ENCODE measurements around the gene AXDND1. TPM values are rescaled to one million over a fixed set of nuclear protein-coding genes. Genes with fewer than 3 reads are reported as not detected.
A peak's percentile ranks its signal among the peaks of the same experiment; 100 is the strongest.

The AXDND1 gene
- total RNA-seq, 1 donor from 2014 or later: 0.34 TPM

DNA sequence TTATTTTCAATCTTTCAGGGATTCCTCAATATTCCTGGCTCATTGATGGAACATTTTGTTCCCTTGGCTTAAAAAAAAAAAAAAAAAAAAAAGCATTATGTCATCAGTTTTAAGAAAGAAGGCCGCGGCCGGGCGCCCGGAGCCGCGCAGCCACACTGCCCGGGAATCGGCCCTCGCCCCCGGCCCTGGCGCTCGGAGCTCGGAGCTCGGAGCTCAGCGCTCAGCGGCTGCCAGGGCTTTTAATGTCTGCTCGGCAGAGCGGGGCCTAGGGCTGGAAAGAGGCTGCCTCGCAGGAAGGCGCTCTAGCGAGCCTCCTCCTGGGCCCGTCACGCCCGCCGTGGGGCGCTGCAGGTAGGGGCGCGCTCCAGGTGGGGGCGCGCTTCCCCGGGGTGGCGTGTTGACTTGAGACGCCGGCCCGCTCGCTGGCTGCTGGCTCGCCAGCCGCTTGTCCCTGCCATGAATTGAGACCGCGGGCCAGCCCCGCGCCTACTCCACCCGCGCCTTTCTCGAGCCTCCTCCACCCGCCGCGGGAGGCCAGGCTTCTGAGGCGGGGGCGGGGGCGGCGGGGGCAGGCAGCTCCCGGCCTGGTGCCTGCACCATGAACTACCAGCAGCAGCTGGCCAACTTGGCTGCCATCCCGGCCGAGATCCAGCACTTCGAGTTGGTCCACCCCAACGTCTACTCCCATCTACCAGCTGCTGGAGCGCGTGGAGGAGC, 220.5 kb downstream of the AXDND1 start:
- DNase-seq: peak; percentile 38

DNA sequence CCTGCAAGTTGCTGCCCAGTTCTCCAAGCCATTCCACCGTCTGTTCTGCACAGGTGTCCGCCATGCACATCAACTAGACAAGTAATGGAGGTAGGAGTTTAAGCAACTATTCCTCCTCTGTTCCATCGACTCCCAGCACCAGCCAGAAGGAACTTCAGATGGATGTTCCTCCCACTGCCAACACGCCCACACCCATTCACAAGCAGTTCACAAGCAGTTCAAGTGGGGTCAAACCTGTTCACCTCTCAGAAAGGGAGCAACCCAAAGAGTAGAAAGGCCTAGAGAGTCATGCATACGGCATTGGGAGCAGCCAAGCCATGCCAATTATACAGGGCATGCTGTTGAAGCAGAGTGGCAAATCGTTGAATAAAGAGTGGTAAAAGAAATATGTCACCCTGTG, 221.6 kb downstream of the AXDND1 start:
- DNase-seq: no peak

DNA sequence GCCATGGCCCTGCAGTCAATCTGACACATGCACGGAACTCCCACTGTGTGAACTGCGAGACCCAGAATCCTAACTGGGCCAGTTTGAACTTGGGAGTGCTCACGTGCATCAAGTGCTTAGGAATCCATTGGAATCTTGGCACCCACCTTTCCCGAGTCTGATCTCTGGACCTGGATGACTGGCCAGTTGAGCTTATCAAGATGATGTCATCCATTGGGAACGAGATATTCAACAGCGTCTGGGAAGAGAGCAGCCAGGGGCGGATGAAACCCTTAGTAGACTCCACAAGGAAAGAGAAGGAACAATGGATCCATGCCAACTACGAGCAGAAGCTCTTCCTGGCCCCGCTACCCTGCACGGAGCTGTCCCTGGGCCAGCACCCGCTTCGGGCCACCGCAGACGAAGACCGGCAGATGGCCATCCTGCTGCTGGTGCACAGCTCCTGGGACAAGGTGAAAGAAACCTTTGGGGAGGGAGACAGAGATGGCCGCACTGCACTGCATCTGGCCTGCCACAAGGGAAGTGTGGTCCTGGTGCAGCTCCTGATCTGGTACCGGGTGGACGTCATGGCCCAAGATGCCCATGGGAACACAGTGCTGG, 222.8 kb downstream of the AXDND1 start:
- no peak for DNase-seq

GRCh38 chr1:179589509-179589908, 223.7 kb downstream of the AXDND1 start:
- DNase-seq: no peak

GRCh38 chr1:179590671-179591070, 224.9 kb downstream of the AXDND1 start:
- no peak for DNase-seq

DNA sequence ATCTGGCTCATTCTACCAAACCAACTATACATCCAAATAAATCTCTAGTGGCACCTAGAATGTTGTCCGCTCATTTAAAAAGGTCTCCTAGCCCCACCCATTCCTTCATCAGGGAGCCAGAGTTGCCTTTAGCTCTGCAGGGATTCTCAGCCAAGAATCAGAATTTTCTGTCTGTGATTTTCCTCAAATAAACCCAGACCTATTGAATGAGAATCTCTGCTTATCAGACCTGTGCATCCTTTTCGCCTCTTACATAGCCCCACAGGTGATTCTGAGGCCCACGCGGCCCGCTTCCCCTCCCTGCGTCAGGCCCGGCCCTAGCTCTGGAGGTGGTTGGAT, 225.5 kb downstream of the AXDND1 start:
- DNase-seq: no peak

DNA sequence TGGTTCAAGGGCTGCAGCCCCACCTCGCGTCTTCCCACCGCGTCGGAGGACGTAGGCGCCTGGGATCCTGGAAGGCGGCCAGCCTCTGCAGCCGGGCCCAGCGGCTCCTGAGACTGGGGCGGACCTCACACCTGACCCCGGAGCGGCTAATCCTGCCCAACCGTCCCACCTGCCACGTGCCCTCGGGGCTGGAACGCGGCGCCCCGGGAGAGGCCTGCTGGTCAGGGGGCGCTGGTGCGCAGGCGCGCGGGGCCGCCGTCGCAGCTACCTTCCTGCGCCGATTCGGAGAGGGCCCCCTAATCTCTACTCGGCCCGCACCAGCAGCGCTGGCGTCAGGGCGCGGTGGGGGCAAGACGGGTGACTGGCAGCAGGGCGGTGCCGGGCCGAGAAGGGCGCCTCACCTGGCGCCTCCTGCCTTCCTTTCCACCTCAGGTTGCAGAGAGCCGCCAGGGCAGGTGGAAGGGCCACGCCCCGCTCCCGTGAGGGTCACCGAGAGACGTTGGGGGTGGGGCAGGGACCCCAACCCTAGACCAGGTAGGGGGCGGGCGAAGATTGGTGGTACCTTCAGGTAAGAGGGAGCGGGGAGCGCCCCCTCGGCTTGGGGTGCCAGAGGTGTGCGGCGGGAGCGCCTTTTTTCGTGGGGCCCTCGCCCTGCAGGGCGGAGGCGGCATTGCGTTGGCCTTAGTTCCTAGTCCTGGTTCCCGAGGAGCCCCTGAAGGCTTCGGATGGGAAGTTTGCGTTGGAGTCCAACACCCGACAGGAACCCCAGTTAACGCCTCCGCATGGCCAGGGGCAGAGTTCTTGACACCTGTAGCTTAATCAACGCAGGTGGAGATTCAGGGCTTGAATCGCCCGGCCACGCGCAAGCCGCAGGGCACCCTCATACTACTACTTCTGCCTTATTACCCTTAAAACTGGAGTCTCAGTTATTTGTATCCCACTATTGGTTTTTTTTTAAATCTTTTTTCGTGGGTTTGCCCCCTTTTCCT, 226.1 kb downstream of the AXDND1 start, which contains the start of gene TDRD5:
TSS of gene TDRD5 (plus strand) at position 241 of the 989 bp plus-strand sequence. CDS start 784 bp downstream, outside the sequence.
- no peak for DNase-seq

DNA sequence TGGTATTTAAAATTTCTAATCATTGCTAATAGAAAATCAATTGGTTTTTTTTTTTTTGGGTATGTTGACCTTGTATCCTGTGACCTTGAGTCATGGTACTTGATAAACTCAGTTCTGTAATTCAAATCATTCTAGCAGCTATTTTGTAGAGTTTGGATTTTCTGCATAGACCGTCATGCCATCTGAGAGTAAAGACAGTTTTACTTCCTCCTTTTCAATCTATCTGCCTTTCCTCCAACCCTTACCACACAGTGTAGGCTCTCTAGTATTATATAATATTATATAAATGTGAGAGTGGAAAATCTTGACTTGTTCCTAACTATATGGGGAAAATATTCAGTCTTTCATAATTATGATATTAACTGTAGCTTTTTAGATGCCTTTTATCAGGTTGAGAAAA, 232.9 kb downstream of the AXDND1 start:
- DNase-seq: no peak

- DNase-seq: peak; percentile 55
Measured at GRCh38 chr1:179599623-179600249, 234.0 kb downstream of the AXDND1 start.

DNA sequence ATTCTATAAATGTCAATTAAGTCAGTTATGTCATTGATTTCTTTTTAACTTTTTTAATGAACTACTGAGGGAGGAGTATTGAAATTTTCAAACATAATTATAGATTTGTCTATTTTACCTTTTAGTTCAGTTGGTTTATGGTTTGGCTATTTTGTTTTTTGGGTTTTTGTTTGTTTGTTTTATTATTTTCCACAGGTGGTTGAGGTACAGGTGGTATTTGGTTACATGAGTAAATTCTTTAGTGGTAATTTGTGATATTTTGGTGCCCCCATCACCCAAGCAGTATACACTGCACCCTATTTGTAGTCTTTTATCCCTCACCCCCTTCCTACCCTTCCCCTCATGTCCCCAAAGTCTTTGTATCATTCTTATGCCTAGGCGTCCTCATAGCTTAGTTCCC, 235.3 kb downstream of the AXDND1 start:
- no peak for DNase-seq

Other genes with a start within 250 kb of the AXDND1 start
- gene ABL2, start 136.3 kb upstream of the AXDND1 start, total RNA-seq: 77.1 and 80.7 TPM in 2 replicates
- 15.1 and 28.7 TPM in 2 replicates for gene SOAT1, start 72.2 kb upstream of the AXDND1 start, total RNA-seq
- gene NPHS2, start 210.0 kb downstream of the AXDND1 start, total RNA-seq: not detected in 2 replicates
- not detected in 2 replicates for gene TDRD5, start 225.9 kb downstream of the AXDND1 start, total RNA-seq